HG03066 (cell line): ENCODE results near the gene HSF4.

Experiments used
- ATAC-seq: cut with Tn5 transposase; IDR thresholded peaks from one replicate; pipeline ENCODE4 v1.9.1; 2021; ENCODE audit warnings: low read depth; ENCODE audit not compliant: unreplicated experiment

The HSF4 gene

DNA sequence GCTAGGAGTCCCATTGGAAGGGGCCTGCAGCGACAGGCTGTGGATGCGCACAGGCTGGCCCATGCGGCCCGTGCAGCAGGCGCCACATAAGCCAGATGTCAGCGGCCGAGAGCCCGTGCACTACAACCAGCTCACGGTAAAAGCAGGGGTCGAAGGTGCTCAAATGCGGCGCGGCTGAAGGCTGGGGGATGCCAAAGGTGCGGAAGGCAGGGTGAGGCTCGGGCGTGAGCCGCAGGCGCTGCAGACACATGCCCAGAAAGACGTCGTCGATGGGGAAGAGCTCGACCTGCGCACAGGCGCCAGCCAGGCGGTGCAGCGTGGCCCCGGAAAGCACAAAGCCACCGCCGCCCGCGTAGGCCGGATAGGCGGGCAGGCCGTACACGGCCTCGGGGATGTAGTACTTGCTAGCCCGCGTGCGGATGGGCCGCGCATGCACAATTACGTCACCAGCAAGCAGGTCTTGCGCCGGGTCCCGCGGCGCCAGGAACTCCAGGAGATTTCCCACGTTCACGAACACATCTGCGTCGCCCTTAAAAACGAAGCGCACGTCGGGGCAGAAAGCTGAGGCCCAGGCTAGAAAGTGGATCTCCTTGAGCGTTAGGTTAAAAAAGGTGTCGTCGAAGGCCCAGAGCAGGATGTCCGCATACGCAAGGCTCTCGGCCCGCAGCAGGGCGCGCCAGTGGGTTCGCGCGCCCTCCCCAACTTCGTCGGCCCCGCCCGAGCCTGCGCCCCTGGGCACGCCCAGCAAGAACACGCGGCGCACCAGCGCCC lies 15.1 kb upstream of the HSF4 start:
- ATAC-seq: no peak

- peak; percentile 35 for ATAC-seq
Measured at GRCh38 chr16:67150047-67150832, 14.3 kb upstream of the HSF4 start.

DNA sequence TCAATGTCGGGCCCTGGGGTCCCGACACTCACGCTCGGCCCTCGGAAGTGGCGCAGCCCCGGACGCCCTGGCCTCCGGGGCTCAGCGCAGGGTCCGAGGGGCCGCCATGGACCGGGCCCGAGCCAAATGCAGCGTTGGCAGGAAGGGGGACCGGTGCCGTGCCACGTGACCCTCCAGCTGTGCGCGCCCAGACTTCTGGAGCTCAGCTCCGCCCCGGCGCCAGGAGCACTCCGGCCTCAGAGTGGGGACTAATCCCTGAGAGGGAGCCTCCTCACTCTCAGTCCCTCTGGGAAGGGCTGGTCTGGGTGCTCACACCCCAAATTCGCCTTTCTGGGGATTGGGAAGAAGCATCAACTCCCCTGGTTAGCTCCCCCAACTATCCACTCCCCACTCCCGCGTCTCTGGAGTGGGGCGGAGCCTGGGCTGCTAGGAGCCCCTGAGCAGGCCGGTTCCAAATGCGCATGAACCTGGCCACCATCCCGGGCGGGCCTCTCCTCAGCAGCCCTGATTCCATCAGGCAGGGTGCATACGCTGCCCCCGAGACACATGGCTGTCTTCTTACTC lies 13.6 kb upstream of the HSF4 start, which contains the start of gene B3GNT9:
B3GNT9 (minus strand) TSS at position 166 of the 564 bp plus-strand sequence. CDS start 513 bp downstream, outside the sequence.
- peak; percentile 60 for ATAC-seq

- ATAC-seq: no peak
Measured at GRCh38 chr16:67151431-67152097, 13.0 kb upstream of the HSF4 start.

GRCh38 chr16:67154578-67155294 lies 9.8 kb upstream of the HSF4 start:
- no peak for ATAC-seq

DNA sequence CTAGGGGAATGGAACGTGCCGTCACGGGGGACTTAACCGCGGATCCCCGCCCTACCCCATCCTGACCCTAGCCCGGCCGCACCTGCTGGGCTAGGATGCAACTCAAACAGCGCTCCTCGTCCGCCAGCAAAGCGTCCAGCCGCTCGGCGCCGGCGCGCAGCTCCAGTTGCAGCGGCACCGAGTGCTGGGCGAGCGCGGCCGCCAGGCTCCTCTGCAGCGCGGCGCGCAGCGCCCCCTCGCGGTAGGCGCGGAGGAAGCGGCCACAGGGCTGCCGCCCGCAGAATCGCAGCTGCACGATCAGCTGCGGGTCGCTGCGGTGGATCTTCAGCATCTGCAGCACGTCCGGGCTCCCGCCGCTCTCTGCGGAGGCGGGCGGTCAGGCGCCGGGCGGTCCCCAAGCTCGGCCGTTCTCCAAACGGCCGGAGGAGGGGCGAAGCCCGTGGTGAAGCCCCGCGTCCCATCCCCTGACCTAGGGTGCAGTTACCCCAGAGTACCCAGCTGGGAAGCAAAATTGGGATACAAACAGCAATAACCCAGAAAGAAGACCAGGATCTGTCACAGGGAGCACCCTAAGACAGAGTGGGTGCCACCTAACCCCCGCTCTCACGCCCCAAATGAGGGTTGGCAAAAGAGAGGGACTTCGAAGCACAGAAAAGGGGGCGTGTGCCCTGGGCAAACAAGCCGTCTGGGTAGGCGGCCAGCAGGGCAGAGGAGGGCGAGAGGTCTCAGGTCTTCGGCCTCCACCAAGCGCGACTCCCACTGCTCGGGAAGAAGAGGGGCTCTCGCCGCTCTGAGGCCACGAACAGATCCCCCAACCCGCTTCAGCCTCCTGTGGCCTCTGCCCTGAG lies 9.0 kb upstream of the HSF4 start:
- no peak for ATAC-seq

GRCh38 chr16:67156143-67156844 lies 8.3 kb upstream of the HSF4 start:
- ATAC-seq: no peak

DNA sequence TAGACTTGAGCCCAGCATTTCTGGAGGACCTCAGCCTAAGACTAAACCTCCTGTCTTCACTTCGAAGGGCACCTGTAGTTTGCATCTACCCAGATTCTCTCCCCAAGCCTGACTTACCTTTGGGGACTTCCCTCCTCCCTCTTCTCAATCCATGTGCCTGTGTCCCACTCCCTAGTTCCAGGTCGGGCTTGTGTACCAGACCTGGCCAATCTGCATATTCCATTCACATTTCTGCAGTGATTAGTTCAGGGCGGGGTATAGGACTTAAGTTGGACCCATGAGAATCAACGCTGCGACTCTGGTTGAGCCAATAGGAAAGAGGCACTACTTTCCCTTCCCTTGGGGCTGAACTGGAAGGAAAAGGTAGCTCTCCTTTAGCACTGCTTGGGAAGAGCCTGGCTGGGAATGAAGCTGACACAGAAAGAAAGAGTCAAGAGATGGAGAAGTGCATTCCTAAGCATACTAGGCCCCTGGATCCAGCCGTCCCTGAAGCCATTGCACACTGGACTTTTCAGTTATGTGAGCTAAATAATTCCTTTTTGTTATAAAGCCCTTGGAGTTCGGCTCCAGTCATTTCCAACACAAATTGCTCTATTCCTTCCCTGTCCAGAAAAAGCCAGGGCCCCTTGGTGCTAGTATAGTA lies 7.3 kb upstream of the HSF4 start:
- ATAC-seq: no peak

DNA sequence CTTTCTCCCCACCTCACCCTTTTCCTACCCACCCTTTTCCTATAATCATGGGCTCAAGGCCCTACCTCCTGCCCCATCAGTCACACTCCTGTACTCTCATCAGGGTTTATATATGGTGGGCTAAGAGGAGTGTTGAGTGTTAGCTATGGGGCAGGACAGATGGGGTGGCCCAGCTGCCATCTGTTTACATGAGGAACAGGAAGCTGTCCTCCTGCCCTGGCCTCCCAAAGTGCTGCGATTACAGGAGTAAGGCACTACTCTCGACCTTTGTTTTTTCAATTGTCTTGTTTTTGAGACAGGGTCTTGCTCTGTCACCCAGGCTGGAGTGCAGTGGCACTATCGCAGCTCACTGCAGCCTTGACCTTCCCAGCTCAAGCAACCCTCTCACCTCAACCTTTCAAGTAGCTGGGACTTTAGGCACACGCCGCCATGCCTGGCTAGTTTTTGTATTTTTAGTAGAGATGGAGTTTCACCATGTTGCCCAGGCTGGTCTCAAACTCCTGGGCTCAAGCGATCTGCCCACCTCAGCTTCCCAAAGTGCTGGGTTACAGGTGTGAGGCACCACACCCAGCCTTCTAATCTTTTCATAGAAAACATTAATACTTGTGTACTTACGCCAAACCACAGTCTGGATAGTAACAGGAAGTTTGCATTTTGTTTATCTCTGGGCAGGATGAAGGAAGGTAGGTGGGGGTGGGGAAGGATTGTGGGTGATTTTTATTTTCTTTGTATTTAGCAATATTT lies 6.5 kb upstream of the HSF4 start:
- no peak for ATAC-seq

DNA sequence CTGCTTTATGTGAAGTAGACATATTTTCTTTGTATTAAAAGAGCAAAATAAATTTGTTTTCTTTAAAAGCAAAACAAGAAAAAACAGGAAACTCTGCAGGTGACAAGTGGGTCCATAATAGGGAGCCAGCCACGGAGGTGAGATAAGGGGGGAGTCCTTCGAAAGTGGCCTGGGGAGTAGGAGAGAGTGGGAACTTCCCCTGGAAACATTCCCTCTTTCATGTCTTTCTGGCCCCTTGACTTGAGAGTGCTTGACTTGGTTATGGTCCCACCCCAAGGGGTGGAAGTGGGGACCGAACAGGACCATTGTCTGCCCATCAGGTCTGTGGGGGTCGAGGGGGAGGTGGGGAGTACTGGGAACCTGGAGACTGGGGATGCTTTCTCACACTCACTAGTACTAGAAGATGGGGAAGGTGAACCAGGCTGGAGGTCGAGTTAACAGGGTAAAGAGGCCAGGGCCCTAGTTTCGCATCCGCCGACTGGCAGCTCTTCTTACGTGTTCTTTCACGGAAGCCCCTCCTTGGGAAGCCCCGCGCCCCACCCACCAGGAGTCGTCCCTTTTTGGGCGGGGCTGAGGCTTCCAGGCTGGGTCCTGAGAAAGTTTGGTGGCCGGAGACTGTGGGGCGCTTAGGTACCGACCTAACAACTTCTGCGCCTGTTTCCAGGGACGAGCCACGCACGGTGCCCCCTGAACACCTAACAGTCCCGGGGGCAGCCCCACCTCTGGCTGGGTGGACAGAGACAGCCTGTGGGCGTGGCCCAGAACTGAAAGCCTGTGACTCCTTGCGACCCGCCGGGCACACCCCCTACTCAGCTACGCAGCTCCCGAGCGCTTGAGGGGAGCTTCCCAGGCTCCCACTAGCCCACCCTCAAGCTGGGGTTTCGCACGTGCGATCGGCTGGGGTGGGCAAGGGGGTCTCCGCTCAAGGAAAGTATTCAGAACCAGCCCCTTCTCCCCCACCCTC lies 5.6 kb upstream of the HSF4 start:
- ATAC-seq: peak; percentile 34

- no peak for ATAC-seq
Measured at GRCh38 chr16:67161595-67162058, 2.9 kb upstream of the HSF4 start.

GRCh38 chr16:67162506-67163163 lies 1.9 kb upstream of the HSF4 start:
- no peak for ATAC-seq

DNA sequence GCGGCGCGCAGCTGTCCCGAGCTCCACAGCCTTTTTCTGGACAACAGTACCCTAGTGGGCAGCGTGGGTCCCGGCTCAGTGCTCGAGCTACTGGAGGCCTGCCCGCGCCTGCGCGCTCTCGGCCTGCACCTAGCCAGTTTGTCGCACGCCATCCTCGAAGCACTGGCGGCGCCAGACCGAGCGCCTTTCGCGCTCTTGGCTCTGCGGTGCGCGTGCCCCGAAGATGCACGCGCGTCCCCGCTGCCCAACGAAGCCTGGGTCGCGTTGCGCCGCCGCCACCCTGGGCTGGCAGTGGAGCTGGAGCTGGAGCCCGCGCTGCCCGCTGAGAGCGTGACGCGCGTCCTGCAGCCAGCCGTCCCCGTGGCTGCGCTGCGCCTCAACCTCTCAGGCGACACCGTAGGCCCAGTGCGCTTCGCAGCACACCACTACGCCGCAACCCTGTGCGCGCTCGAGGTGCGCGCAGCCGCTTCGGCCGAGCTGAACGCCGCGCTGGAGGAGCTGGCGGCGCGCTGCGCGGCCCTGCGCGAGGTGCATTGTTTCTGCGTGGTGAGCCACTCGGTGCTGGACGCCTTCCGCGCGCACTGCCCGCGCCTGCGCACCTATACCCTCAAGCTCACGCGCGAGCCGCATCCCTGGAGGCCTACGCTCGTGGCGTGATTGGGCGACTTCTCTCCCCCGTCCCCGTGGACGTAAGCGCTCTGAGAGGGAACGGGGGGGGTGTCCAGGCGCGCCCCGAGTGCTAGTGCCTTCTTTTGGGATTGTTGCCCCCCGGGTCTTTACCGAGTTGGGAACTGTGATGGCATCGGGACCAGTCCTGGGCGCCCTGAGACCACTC lies 1.2 kb upstream of the HSF4 start:
- no peak for ATAC-seq

- no peak for ATAC-seq
Measured at GRCh38 chr16:67163999-67164558, 466 bp upstream of the HSF4 start.
